ENCODE data around the gene YPEL1.
A peak's percentile ranks its signal among the peaks of the same experiment; 100 is the strongest.

The YPEL1 gene

DNA sequence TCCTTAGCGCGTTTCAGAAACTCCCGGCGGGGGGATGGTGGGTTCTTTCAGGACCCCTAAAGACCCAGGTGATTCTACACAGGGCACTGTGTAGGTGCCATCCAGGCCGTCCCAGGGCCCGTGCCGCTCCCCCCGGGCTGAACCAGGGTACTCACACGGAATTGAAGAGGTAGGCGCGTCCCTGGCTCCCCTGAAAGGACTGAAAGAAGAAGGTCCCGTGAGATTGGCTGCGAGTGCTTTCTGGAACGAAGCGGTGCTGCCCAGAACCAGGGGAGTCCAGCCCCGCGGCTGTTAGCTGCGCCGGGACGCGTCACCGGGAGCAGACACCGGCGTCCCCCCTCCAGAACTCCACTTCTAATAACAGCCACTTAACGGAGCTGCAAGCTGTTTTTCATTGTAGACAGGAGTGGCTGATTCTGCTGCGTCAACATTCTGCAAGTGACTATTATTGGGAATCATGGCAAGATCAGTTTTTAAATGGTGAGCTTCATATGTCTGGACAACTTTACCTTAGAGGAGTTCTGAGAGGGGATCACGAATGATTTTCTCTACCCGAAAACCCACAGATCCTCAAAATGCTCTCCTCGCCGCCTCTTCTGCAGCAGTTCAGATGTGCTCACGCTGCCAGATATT, 31.8 kb downstream of the YPEL1 start:
- Mint-ChIP-seq H3K4me1 (peaks cover 0 to 7% of the 10 kb centered on the region in 2 donors), H3K27me3 (no peaks in the 10 kb centered on the region)

DNA sequence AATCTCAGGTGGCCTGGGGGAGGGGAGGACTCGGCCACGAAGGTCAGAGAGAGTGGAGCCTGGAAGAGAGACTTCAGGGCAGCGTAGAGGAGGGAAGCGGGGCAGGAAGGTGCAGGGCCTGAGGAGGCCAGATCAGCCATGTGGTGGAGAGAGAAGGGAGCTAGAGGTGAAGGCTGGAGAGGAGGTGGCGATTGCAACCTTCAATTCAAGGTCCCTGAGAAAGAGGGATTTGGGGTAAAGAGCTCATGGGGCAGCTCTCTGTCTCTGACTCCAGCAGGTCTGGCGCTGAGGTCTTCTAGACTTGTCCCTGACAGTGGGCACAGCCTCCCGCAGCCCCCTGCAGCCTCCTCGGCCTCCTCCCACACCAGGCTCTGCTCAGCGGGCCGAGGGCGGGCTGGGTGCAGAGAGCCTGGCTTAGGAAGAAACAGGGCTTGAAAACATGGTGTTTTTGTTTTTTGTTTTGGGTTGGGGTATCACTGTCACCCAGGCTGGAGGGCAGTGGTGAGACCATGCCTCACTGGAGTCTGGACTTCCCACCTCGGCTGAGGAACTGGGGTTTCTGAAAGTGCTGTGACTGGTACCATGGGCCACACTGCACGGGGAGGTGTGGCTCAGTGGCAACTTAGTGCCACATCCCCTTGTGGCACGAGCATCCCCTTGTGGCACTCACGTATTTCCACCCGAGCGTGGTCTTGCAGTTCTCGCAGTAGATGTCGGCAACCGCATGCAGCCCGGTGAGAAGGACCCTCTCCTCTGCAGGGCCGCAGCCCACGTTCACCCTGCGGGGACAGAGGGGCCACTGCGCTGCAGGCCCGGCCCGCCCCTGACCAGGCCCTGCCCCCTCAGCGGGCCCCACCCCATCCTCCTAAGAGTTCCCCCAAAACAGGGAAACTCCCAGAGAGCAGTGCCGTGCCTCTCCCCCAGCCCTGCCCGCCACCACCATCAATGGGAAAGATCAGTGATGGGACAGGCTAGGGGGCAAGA, 32.6 kb downstream of the YPEL1 start:
- peaks cover 5 to 11% of the 10 kb centered on the region in 2 donors for H3K36me3 Mint-ChIP-seq
- DNase-seq (no peak), ATAC-seq (replicated peaks) (no peak)
- H3K9me3 Mint-ChIP-seq = no peaks in the 10 kb centered on the region
- no peaks in the 10 kb centered on the region for H3K27me3 Mint-ChIP-seq
- H3K4me3 Mint-ChIP-seq = peak overlapping the region in 1 of 2 donors; percentile 14
- H3K27ac Mint-ChIP-seq = peak overlapping the region; percentile 53
- peaks cover 0 to 7% of the 10 kb centered on the region in 2 donors for H3K4me1 Mint-ChIP-seq

More for the DNA sequence above, 31.8 kb downstream of the YPEL1 start:
- Mint-ChIP-seq H3K9me3 (no peaks in the 10 kb centered on the region), H3K27ac (peak overlapping the region; percentile 20), H3K4me3 (no peak overlapping the region), H3K36me3 (peaks cover 5 to 11% of the 10 kb centered on the region in 2 donors)
- ATAC-seq (replicated peaks) (no peak), DNase-seq (no peak)

DNA sequence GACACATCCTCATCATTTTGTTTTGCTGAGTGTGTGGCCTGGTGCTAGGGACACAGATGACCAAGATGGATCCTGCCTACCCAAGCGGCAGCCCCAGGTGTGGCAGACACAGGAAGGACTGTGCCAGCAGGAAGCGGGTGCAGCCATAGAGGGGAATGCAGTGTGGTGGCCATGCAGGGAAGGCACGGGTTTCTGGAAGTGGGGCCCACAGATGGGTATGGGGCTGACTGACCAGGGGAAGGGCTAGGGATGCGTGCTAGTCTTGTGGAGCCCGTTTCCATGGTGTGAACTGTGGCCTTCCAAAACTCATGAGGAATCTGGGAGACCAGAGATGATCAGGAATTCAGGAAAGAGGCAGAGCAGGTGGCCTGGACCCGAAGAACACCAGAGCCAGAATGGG, 33.5 kb downstream of the YPEL1 start:
- Mint-ChIP-seq H3K4me3 (peak overlapping the region in 1 of 2 donors; percentile 14), H3K27ac (peak overlapping the region; percentile 82), H3K4me1 (peaks cover 0 to 7% of the 10 kb centered on the region in 2 donors), H3K36me3 (peaks cover 5 to 15% of the 10 kb centered on the region in 2 donors), H3K9me3 (no peaks in the 10 kb centered on the region), H3K27me3 (no peaks in the 10 kb centered on the region)
- DNase-seq (no peak), ATAC-seq (replicated peaks) (no peak)

DNA sequence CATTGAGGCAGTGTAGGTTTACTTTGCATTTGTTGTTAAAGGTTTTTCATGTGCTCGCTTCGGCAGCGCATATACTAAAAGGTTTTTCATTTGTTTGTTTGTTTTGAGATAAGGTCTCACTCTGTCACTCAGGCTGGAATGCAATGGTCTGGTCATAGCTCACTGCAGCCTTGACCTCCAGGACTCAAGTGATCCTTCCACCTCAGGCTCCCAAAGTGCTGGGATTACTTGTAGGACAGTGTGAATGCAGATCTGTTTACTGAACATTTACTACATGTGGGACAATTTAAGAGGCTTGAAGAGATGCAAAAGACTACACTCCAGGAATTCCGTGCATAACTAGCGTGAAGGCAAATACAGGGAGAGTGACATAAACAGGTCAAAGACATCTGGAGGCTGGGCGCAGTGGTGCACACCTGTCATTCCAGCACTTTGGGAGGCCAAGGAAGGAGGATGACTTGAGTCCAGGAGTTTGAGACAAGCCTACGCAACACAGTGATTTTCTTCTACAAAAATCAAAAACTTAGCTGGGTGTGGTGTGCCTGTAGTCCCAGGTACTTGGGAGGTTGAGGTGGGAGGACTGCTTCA, 34.1 kb downstream of the YPEL1 start:
- Mint-ChIP-seq H3K9me3 (no peaks in the 10 kb centered on the region), H3K27ac (peak overlapping the region; percentile 82), H3K36me3 (peaks cover 10 to 22% of the 10 kb centered on the region in 2 donors), H3K27me3 (no peaks in the 10 kb centered on the region), H3K4me1 (peaks cover 0 to 7% of the 10 kb centered on the region in 2 donors), H3K4me3 (no peak overlapping the region)
- ATAC-seq (replicated peaks) = no peak
- no peak for DNase-seq

DNA sequence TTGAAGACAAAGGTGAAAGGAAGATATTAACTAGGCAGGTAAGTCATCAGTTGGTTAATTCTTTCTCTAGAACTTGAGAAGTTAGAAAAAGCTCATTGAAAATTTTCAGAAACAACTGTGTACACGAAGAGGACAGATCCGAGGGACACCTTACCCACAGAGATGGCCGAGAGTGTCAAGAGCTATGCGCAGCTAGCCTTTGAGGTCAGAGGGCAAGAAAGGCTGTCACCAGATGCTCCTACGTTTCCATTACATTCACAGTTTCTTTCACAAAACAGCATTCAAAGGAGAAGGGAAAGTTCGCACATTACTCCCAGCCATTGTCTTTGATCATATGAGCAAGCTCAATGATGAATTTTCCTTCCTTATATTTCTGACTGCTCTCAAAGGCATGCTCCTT, 34.8 kb downstream of the YPEL1 start:
- Mint-ChIP-seq H3K27ac (no peak overlapping the region), H3K9me3 (no peaks in the 10 kb centered on the region), H3K4me1 (peaks cover 0 to 7% of the 10 kb centered on the region in 2 donors), H3K4me3 (no peak overlapping the region), H3K36me3 (peaks cover 14 to 26% of the 10 kb centered on the region in 2 donors), H3K27me3 (no peaks in the 10 kb centered on the region)
- no peak for DNase-seq
- ATAC-seq (replicated peaks) = no peak

DNA sequence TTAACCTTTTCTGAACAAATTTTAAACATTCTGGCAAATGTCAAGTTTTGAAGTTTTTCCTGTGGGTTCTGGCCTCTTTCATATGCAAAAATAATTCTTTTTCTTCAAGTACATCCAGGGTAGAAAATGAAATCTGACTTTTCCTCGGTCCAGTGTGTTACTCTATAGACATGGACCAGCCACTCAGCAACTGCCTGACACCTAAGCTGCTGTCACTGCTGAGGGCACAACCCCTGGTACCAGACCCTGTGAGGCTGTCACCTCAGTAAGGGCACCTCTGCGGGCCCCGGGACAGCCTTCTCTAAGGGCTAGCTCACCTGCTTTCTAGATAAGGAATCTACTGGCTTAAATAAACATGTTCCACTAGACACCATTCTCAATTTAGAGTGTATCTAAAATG, 36.0 kb downstream of the YPEL1 start:
- peaks cover 8 to 10% of the 10 kb centered on the region in 2 donors for H3K4me1 Mint-ChIP-seq
- DNase-seq (no peak), ATAC-seq (replicated peaks) (no peak)
- H3K27ac Mint-ChIP-seq = peak overlapping the region; percentile 4
- peaks cover 26 to 38% of the 10 kb centered on the region in 2 donors for H3K36me3 Mint-ChIP-seq
- no peak overlapping the region for H3K4me3 Mint-ChIP-seq
- H3K27me3 Mint-ChIP-seq = no peaks in the 10 kb centered on the region
- H3K9me3 Mint-ChIP-seq = no peaks in the 10 kb centered on the region

DNA sequence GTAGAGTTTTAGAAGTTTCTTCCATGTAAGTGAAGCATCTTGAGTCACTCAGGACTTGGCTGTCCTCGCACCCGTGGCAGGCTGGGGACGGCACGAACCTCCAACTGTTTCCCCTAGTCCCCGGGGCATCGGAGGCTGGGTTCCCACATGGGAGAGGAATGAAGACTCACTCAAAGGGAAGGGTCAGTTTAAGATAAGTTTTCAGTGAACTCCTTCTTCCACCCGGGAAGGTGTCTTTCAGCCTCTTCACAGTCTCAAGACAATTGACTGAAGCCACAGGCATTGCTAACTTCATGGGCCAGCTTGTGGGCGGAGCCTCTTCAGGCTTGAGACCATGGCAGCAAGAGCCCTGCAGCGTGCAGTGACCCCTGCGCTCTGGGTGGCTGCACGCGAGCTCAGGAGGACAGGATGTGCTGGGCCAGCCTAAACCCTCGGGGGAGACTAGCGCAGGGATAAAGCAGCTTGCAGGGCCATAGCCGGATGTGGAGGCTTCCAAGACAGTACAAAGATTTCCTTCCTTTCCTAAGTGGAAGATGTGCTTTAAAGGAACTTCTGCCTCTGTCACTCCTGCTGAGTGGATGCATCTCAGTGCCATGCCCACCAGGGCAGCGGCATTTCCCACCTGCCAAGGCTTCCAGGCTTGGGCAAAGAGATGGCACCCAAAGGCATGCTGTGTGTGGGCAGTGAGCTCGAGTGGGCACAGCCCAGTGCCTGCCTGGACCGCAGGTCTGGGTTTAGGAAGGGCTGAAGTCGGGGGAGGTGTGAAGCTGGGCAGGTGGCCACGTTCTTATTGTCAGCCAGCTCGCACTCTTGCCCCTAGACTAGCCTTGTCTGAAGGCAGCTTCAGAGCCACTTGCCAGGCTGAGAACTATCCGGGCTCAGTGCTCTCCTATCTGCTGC, 36.9 kb downstream of the YPEL1 start:
- H3K4me1 Mint-ChIP-seq = peaks cover 9 to 10% of the 10 kb centered on the region in 2 donors
- H3K9me3 Mint-ChIP-seq = no peaks in the 10 kb centered on the region
- H3K27me3 Mint-ChIP-seq = no peaks in the 10 kb centered on the region
- no peak for DNase-seq
- peaks cover 30 to 42% of the 10 kb centered on the region in 2 donors for H3K36me3 Mint-ChIP-seq
- no peak overlapping the region for H3K4me3 Mint-ChIP-seq
- ATAC-seq (replicated peaks) = no peak
- H3K27ac Mint-ChIP-seq = peak overlapping the region; percentile 25

DNA sequence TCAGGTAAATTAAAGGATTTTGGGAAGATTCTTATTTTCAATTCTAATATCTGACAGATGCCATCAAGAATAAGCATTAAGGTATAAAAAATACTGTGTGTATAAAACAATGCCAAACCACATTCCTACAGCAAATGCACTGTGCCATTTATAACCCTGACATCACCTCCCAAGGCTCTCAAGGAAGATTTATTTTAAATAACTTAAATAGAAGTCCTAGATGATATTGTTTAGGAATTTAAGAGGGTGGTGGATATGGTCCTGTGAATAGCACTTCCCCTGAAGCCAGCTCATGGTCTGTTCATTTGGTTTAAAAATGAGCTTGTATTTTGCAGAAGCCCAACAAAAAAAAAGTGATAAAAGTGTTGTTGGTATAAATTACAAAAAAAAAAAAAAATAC, 37.7 kb downstream of the YPEL1 start:
- Mint-ChIP-seq H3K36me3 (peaks cover 33 to 49% of the 10 kb centered on the region in 2 donors), H3K4me1 (peaks cover 9 to 10% of the 10 kb centered on the region in 2 donors), H3K9me3 (no peaks in the 10 kb centered on the region), H3K27ac (no peak overlapping the region), H3K27me3 (no peaks in the 10 kb centered on the region), H3K4me3 (no peak overlapping the region)
- DNase-seq (no peak), ATAC-seq (replicated peaks) (no peak)

DNA sequence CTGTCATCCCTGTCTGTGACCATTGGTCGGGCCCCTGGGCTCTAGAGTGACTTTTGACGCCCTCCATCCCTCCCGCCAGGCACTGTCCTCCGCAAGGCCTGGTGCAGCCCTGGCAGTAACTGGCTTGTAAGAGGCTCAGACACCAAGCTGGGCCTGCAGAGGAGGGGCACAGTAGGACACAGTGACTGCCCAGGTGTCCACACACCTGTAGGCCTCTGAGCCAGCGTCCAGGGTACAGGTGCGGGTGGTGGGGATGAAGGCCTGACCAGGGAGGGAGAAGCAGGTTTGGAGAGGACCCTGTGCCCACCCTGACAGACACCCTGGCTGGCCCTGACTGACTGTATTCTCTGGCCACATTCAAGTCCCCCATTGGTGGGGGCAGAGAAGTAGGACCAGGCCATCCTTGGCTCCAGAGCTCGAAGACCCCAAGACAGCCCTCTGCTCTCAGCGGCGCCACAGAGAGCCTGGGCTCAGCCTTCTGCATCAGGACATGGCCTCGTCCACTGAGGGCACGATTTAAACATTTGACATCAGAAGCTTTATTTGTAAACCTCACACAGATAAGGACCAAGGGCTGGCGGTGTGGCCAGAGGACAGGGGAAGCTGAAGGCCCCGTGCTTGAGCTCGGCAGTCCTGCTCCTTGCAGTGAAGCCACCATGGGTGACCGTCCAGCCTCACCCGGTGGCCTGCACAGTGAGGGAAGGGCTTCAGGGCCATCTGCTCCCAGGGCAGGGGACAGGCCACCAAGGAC, 38.4 kb downstream of the YPEL1 start:
- H3K36me3 Mint-ChIP-seq = peaks cover 34 to 51% of the 10 kb centered on the region in 2 donors
- no peak overlapping the region for H3K27ac Mint-ChIP-seq
- no peak overlapping the region for H3K4me3 Mint-ChIP-seq
- no peak for DNase-seq
- ATAC-seq (replicated peaks) = no peak
- no peaks in the 10 kb centered on the region for H3K9me3 Mint-ChIP-seq
- no peaks in the 10 kb centered on the region for H3K27me3 Mint-ChIP-seq
- peaks cover 5 to 10% of the 10 kb centered on the region in 2 donors for H3K4me1 Mint-ChIP-seq

DNA sequence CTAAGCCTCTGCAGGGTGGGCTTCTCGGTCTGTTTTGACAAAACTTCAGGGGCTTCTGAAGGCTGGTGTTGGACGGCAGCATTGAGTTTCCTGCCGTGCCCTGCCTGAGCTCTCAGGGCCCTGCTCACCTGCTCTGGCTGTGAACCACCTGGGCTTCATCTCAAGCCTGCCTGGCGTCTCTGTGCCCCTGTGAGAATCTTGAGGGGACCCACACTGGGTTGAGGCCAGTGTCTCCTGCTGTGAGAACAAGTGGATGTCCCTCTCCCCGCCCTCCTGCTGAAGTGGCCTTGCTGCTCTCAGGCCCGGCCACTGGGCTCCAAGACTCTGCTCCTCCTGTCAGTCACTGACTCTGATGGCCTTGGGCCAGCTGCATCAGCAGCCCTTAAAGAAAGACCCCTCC, 39.5 kb downstream of the YPEL1 start:
- ATAC-seq (replicated peaks) (no peak), DNase-seq (no peak)
- Mint-ChIP-seq H3K27ac (peak overlapping the region; percentile 47), H3K27me3 (no peaks in the 10 kb centered on the region), H3K4me1 (peaks cover 6 to 17% of the 10 kb centered on the region in 2 donors), H3K36me3 (peaks cover 40 to 54% of the 10 kb centered on the region in 2 donors), H3K9me3 (no peaks in the 10 kb centered on the region), H3K4me3 (peak overlapping the region in 1 of 2 donors; percentile 30)

DNA sequence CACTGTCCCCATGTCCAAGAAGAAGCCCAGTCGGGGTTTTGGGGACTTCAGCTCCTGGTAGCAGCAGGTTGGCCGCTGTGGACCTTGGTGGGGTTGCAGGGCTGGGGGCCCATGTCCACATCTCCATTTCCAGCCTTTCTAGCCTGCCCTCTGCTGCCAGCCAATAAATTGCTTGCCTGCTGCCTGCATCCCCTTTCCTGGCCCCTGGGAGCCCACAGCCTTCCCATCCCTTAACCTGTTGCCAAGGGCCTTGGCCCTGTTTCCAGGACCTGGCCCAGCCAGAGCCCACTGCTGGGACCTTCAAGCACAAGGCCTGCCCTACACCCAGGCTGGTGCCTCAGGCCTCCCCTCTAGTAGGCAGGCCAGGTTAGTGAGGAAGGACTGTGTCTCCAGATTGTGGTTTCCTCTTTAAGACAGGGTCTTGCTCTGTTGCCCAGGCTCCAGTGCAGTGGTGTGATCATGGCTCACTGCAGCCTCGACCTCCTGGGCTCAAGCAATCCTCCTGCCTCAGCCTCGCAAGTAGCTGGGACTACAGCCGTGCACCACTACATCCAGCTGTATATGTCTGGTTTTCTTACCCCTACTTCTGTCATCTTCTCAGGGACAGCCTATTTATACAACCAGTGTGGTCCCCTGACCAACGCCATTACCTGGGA, 40.0 kb downstream of the YPEL1 start:
- Mint-ChIP-seq H3K27ac (peak overlapping the region; percentile 21), H3K9me3 (no peaks in the 10 kb centered on the region), H3K36me3 (peaks cover 39 to 56% of the 10 kb centered on the region in 2 donors), H3K4me3 (no peak overlapping the region), H3K27me3 (no peaks in the 10 kb centered on the region), H3K4me1 (peaks cover 9 to 23% of the 10 kb centered on the region in 2 donors)
- DNase-seq = no peak
- ATAC-seq (replicated peaks) = no peak

DNA sequence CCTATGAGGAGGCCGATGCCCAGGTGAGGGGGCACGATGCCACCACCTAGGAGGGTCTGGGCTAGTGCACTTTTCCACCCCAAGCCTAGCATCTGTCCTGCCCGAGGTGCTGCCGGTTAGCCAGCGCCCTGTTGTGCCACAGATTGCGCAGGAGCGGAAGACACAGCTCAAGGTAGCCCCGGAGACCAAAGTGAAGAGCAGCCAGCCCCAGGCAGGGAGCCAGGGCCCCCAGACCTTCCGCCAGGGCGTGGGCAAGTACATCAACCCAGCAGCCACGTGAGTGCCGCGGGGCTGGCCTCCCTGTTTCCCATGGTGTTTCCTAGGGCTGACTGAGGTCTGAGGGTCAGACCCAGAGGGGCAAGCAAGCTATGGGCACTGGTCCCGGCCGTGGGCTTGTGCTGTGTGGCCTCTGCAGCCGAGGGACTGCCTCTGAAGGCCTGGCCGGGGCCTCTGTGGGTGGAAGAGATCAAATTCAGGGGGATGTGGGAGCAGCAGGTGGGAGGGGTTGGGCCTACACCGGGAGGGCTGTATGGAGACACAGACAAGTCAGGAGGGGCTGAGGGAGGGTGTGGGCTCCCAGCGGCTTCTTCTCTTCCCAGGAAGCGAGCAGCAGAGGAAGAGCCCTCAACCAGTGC, 40.7 kb downstream of the YPEL1 start:
- Mint-ChIP-seq H3K36me3 (peaks cover 41 to 61% of the 10 kb centered on the region in 2 donors), H3K27ac (peak overlapping the region; percentile 51)
- ATAC-seq (replicated peaks) = no peak

More for the DNA sequence above, 40.7 kb downstream of the YPEL1 start:
- no peaks in the 10 kb centered on the region for H3K27me3 Mint-ChIP-seq
- no peaks in the 10 kb centered on the region for H3K9me3 Mint-ChIP-seq
- DNase-seq = no peak
- no peak overlapping the region for H3K4me3 Mint-ChIP-seq
- peaks cover 14 to 29% of the 10 kb centered on the region in 2 donors for H3K4me1 Mint-ChIP-seq
